Mucosa of descending colon (tissue), 3 donors: ENCODE measurements around the gene C12orf43. TPM values are rescaled to one million over a fixed set of nuclear protein-coding genes. Genes with fewer than 3 reads are reported as not detected.

Source experiments
- ATAC-seq: fragments of 200-7000 bp; cut with Tn5 transposase; one replicate; pipeline ENCODE4 v1.9.1; 2020; ENCODE audit warnings: mild to moderate bottlenecking, moderate library complexity
- DNase-seq, 3 donors: peaks; one replicate each; pipeline ENCODE4 v3.0.0-alpha.2; 2020
- H3K36me3 ChIP-seq: fragments of 200-600 bp; one replicate; pipeline ENCODE4 v1.8.0; 2021; ENCODE audit warnings: low read depth, mild to moderate bottlenecking
- H3K4me1 ChIP-seq: fragments of 200-600 bp; one replicate; pipeline ENCODE4 v1.8.0; 2021; ENCODE audit warnings: low read depth, mild to moderate bottlenecking
- H3K4me3 ChIP-seq: fragments of 200-600 bp; one replicate; pipeline ENCODE4 v1.8.0; 2021; ENCODE audit warnings: mild to moderate bottlenecking
- H3K9me3 ChIP-seq: fragments of 200-600 bp; one replicate; pipeline ENCODE4 v1.8.0; 2021; ENCODE audit warnings: mild to moderate bottlenecking
- CTCF ChIP-seq: fragments of 200-600 bp; IDR thresholded peaks from one replicate; pipeline ENCODE4 v1.8.0; 2022; ENCODE audit warnings: antibody characterized with exemption, mild to moderate bottlenecking
- intact Hi-C, 2 donors: fragments of 100-400 bp; cut with DNase I in 1 of 2; cut with micrococcal nuclease in 1 of 2; formaldehyde crosslinking; loops; one replicate each; pipeline versions ENCODE4 v1.11.0 to v1.11.1; 2022; cut with DNase I, micrococcal nuclease
- total RNA-seq, 3 donors: library from RNA; stranded (reverse); fragmentation: NEBNext Ultra II Directional in 2 of 3; extraction: Animal tissue kit (Norgen Biotek cat#: 25700) in 2 of 3; gene quantifications; one replicate each; pipeline versions ENCODE4 v1.2.1 to v1.2.4, GENCODE V29; 2021 to 2023
- donor health status: DM: no; HTN: no; CAD: no; lungs with moderate emphysema.
- donor health status: DM: no; HTN: no; CAD: no.
- donor health status: DM: no; HTN: yes; CAD: no.

The C12orf43 gene
- total RNA-seq, 3 donors from 2014 or later, result 7.6 to 22.7 (median 11.9) TPM

DNA sequence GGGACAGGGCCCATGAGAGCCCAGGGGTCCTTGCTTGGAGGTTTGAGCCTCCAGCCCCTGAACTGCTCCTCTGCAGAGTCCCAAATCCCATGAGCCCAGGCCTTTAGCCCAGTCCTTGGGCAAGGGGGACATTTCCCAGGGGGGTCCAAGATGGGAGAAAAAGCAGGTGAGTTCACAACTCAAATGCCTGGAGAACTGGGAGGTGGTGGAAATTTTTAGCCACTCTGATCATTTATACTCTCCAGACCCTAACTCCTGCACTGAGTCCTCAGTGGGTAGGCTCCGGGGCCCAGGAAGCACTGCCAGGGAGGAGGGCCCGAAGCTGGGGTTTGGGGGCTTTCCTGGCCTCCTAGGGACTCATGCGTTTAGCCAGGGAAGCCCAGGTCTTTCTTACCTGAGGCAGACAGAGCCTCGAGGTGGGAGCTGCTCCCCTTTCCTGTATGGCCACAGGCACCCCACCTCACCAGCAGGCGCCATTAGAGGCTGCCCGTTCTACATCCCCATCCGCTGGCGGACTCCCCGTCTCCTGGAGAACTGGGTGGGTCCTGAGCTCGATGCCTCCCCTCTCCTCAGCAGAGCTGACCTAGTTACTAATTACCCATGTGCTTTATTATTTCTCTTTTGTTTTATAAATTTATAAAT is 36.9 kb downstream of the C12orf43 start:
- Histone ChIP-seq H3K4me3 (peak overlapping the region; percentile 45), H3K9me3 (no peaks in the 10 kb centered on the region), H3K36me3 (no peaks in the 10 kb centered on the region), H3K4me1 (no peaks in the 10 kb centered on the region)
- no peak for TF ChIP-seq CTCF
- ATAC-seq (peak; percentile 9), DNase-seq (peak in 2 of 3 donors; percentile 55 to 57)
- intact Hi-C loops, result no loop called here

DNA sequence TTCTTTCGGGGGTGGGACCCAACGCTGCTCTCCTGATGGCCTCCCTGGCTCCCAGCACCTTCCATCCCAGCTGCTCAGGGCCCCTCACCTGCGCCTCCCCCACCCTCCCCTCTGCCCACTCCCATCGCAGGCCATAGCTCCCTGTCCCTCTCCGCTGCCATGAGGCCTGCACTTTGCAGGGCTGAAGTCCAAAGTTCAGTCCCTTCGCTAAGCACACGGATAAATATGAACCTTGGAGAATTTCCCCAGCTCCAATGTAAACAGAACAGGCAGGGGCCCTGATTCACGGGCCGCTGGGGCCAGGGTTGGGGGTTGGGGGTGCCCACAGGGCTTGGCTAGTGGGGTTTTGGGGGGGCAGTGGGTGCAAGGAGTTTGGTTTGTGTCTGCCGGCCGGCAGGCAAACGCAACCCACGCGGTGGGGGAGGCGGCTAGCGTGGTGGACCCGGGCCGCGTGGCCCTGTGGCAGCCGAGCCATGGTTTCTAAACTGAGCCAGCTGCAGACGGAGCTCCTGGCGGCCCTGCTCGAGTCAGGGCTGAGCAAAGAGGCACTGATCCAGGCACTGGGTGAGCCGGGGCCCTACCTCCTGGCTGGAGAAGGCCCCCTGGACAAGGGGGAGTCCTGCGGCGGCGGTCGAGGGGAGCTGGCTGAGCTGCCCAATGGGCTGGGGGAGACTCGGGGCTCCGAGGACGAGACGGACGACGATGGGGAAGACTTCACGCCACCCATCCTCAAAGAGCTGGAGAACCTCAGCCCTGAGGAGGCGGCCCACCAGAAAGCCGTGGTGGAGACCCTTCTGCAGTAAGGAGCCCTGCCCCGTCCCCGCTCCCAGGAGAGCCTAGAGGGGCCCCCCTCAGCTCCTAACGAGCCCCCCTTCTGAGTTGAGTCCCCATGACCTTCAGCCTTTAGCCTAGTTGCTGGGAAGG is 37.7 kb downstream of the C12orf43 start, which contains the start of gene HNF1A:
Gene HNF1A, plus strand, starts transcription at position 248 of the 924 bp plus-strand sequence. Its CDS starts 226 bp downstream, at position 474.
- H3K36me3 ChIP-seq, result no peaks in the 10 kb centered on the region
- ATAC-seq, result peak; percentile 78
- TF ChIP-seq CTCF, result no peak
- no peaks in the 10 kb centered on the region for H3K9me3 ChIP-seq
- DNase-seq, result peak; percentile 71 to 77 (median 76)
- intact Hi-C loops, result no loop called here
- no peaks in the 10 kb centered on the region for H3K4me1 ChIP-seq
- peak within 1 kb of the TSS; percentile 45 for H3K4me3 ChIP-seq

DNA sequence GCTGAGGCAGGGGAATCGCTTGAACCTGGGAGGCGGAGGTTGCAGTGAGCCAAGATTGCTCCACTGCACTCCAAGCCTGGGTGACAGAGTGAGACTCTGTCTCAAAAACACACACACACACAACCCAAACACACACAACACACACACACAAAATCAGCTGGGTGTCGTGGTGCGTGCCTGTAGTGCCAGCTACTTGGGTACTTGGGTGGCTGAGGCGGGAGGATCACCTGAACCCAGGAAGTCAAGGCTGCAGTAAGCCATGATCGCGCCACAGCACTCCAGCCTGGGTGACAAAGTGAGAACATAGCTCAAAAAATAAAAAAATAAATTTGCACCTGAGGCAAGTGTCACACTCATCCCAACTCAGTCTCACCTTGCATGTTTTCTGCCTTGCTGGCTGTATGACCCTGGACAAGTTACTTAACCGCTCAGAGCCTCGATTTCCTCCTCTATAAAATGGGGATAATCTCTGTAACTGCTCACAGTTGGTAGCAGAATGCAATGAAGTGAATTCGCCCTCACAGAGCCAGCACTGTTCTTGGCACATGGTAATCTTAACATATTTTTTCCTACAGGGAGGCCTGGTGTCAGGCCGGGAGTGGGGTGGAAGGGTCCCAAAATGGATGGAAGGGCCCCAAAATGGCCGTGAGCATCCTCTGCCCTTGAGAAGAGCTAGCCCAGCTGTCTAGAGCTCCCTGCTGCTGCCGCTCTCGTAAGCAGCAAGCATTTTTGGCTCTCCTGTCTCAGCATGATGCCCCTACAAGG is 38.6 kb downstream of the C12orf43 start:
- peak in 1 of 3 donors; percentile 42 for DNase-seq
- H3K36me3 ChIP-seq, result no peaks in the 10 kb centered on the region
- intact Hi-C loops, result no loop called here
- H3K4me3 ChIP-seq, result no peak overlapping the region
- TF ChIP-seq CTCF, result no peak
- H3K9me3 ChIP-seq, result no peaks in the 10 kb centered on the region
- H3K4me1 ChIP-seq, result no peaks in the 10 kb centered on the region
- peak; percentile 0 for ATAC-seq

DNA sequence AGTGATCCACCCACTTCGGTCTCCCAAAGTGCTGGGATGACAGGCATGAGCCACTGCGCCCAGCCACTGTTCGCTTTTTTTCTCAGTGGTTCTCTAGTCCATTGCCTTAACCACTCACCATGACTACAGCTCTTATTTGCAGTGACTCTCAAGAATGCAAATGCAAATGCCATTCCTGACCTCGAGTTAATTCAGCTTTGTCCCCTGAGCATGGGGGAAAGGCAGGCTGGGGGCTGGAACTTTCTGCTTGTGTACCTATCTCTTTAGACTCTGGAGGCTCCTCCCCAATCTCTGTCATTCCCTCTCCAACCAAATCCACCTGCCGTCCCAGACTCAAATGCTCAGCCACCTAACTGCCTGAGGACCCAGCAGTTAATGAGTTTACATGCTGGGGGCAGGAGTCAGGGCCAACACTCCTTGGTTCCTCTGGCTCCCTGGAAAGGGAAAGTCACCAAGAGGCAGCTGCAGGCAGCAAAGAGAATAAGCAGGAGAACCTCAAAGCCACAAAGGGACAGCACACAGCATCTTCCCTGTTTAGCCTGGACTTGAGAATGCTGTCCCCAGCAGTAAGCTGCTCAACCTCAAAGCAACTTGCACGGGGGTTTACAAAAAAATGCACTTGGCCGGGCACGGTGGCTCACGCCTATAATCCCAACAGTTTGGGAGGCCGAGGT is 43.3 kb downstream of the C12orf43 start:
- TF ChIP-seq CTCF, result no peak
- H3K9me3 ChIP-seq, result no peaks in the 10 kb centered on the region
- ATAC-seq, result peak; percentile 39
- intact Hi-C loops, result no loop called here
- H3K36me3 ChIP-seq, result no peaks in the 10 kb centered on the region
- peak in 1 of 3 donors; percentile 23 for DNase-seq
- H3K4me1 ChIP-seq, result no peaks in the 10 kb centered on the region
- H3K4me3 ChIP-seq, result no peak overlapping the region
